ENCODE data around the gene MICOS13. TPM values are rescaled to one million over a fixed set of nuclear protein-coding genes. Genes with fewer than 3 reads are reported as not detected.

Gene MICOS13
- total RNA-seq, 1 donor from 2014 or later = 22.8 TPM

DNA sequence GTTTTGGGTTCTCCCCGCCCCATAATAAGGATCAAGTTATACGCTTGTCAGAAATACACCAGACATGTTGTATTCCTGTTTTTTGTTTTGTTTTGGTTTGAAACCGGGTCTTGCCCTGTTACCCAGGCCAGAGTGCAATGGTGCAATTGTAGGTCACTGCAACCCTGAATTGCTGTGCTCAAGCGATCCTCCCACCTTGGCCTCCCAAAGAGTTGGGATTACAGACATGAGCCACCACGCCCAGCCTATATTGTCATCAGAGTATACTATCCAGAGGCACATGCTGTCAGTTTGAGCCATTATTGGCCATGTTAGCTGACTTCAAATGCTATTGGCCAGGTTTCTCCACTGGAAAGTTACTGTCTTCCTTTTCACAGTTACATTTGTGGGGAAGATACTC lies 47.7 kb downstream of the MICOS13 start:
- peaks cover 13% of the 10 kb centered on the region for H3K4me1 Mint-ChIP-seq (ENCODE audit: low read depth, unreplicated experiment)
- no peak overlapping the region for H3K27ac Mint-ChIP-seq (ENCODE audit: unreplicated experiment)
- no peaks in the 10 kb centered on the region for H3K36me3 Mint-ChIP-seq (ENCODE audit: unreplicated experiment)

GRCh38 chr19:5632241-5632612 lies 48.1 kb downstream of the MICOS13 start:
- no peak overlapping the region for H3K4me3 Mint-ChIP-seq (ENCODE audit: unreplicated experiment)
- H3K9me3 Mint-ChIP-seq (ENCODE audit: unreplicated experiment) = no peaks in the 10 kb centered on the region
- peaks cover 17% of the 10 kb centered on the region for H3K4me1 Mint-ChIP-seq (ENCODE audit: low read depth, unreplicated experiment)
- H3K36me3 Mint-ChIP-seq (ENCODE audit: unreplicated experiment) = no peaks in the 10 kb centered on the region
- peaks cover 3% of the 10 kb centered on the region for H3K27me3 Mint-ChIP-seq (ENCODE audit: unreplicated experiment)
- H3K27ac Mint-ChIP-seq (ENCODE audit: unreplicated experiment) = no peak overlapping the region
- TF ChIP-seq, protein P1, sequence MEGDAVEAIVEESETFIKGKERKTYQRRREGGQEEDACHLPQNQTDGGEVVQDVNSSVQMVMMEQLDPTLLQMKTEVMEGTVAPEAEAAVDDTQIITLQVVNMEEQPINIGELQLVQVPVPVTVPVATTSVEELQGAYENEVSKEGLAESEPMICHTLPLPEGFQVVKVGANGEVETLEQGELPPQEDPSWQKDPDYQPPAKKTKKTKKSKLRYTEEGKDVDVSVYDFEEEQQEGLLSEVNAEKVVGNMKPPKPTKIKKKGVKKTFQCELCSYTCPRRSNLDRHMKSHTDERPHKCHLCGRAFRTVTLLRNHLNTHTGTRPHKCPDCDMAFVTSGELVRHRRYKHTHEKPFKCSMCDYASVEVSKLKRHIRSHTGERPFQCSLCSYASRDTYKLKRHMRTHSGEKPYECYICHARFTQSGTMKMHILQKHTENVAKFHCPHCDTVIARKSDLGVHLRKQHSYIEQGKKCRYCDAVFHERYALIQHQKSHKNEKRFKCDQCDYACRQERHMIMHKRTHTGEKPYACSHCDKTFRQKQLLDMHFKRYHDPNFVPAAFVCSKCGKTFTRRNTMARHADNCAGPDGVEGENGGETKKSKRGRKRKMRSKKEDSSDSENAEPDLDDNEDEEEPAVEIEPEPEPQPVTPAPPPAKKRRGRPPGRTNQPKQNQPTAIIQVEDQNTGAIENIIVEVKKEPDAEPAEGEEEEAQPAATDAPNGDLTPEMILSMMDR (IDR thresholded peaks at IDR 0.05; ENCODE audit: partially characterized antibody, unreplicated experiment) = no peak
- no peak for DNase-seq

More for the DNA sequence above, 47.7 kb downstream of the MICOS13 start:
- DNase-seq = no peak
- H3K4me3 Mint-ChIP-seq (ENCODE audit: unreplicated experiment) = no peak overlapping the region
- H3K9me3 Mint-ChIP-seq (ENCODE audit: unreplicated experiment) = no peaks in the 10 kb centered on the region
- TF ChIP-seq, protein P1 (IDR thresholded peaks at IDR 0.05; ENCODE audit: partially characterized antibody, unreplicated experiment) = no peak
- H3K27me3 Mint-ChIP-seq (ENCODE audit: unreplicated experiment) = no peaks in the 10 kb centered on the region

GRCh38 chr19:5631567-5632240 lies 48.6 kb downstream of the MICOS13 start:
- Mint-ChIP-seq H3K27ac (ENCODE audit: unreplicated experiment) (no peak overlapping the region), H3K27me3 (ENCODE audit: unreplicated experiment) (peaks cover 3% of the 10 kb centered on the region), H3K4me1 (ENCODE audit: low read depth, unreplicated experiment) (peaks cover 17% of the 10 kb centered on the region), H3K36me3 (ENCODE audit: unreplicated experiment) (no peaks in the 10 kb centered on the region), H3K9me3 (ENCODE audit: unreplicated experiment) (no peaks in the 10 kb centered on the region), H3K4me3 (ENCODE audit: unreplicated experiment) (no peak overlapping the region)
- no peak for DNase-seq
- TF ChIP-seq, protein P1 (IDR thresholded peaks at IDR 0.05; ENCODE audit: partially characterized antibody, unreplicated experiment) = no peak

- H3K27ac Mint-ChIP-seq (ENCODE audit: unreplicated experiment) = no peak overlapping the region
- no peak overlapping the region for H3K4me3 Mint-ChIP-seq (ENCODE audit: unreplicated experiment)
- DNase-seq = no peak
- peaks cover 5% of the 10 kb centered on the region for H3K27me3 Mint-ChIP-seq (ENCODE audit: unreplicated experiment)
- peaks cover 6% of the 10 kb centered on the region for H3K36me3 Mint-ChIP-seq (ENCODE audit: unreplicated experiment)
- TF ChIP-seq, protein P1 (IDR thresholded peaks at IDR 0.05; ENCODE audit: partially characterized antibody, unreplicated experiment) = no peak
- H3K9me3 Mint-ChIP-seq (ENCODE audit: unreplicated experiment) = peaks cover 4% of the 10 kb centered on the region
- H3K4me1 Mint-ChIP-seq (ENCODE audit: low read depth, unreplicated experiment) = peaks cover 30% of the 10 kb centered on the region
Observed at GRCh38 chr19:5628919-5629481, 51.3 kb downstream of the MICOS13 start.

DNA sequence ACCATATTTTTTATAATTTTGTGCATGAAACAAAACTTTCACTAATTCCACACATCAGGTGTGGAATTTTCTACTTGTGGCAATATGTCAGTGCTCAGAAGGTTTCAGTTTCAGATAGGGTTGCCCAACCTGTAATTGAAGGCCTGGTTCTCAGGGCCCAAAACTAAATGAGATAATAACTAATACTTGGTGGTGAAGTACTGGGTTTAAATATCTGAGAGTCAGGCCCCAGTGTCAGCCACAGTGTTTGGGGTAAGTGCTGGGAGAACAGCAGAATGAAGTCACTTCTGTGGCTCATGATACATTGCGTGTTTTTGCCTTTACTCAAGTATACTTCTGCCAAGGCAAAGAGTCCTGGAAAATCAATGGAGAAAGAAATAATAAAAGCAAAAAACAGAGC lies 51.9 kb downstream of the MICOS13 start:
- peaks cover 4% of the 10 kb centered on the region for H3K9me3 Mint-ChIP-seq (ENCODE audit: unreplicated experiment)
- H3K4me3 Mint-ChIP-seq (ENCODE audit: unreplicated experiment) = no peak overlapping the region
- H3K4me1 Mint-ChIP-seq (ENCODE audit: low read depth, unreplicated experiment) = peaks cover 30% of the 10 kb centered on the region
- TF ChIP-seq, protein P1 (IDR thresholded peaks at IDR 0.05; ENCODE audit: partially characterized antibody, unreplicated experiment) = no peak
- no peak for DNase-seq
- H3K27ac Mint-ChIP-seq (ENCODE audit: unreplicated experiment) = no peak overlapping the region
- peaks cover 6% of the 10 kb centered on the region for H3K27me3 Mint-ChIP-seq (ENCODE audit: unreplicated experiment)
- H3K36me3 Mint-ChIP-seq (ENCODE audit: unreplicated experiment) = peaks cover 6% of the 10 kb centered on the region

Measured in glutamatergic neuron (in vitro differentiated cells).